Measurements from ENCODE around the gene JAGN1.
"Not testable (repeated sequence)": the region's sequence is repeated elsewhere in the genome, so short reads cannot be mapped to it uniquely, and the experiment has no call there.

The JAGN1 gene

DNA sequence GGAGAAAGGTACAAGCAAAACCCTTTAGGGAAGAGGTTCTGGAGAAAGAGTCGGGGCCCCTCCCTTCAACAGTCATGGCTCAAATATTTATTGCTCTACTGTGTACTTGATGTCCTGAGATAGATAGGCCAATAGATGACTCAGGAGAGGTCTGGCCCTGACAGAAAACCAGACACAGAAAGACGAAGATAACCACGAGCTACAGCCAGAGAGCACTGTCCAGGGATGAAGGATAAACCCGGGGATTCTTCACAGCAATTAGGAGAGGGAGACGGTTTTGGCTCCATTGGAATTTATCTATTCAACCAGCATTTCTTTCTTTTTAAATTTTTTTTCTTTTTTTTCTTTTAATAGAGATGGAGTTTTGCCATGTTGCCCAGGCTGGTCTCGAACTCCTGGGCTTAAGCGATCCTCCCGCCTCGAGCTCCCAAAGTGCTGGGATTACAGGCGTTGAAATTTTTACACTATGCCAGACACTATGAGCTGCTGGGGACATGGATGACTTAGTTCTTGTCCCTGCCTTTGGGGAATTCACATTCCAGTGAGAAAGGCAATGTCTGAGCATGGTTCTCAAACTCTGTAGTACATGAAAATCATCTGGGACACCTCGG, 5.8 kb upstream of the JAGN1 start:
- DNase-seq (ENCODE audit: extremely low read depth, low read depth): peak; percentile 60
- H3K4me3 ChIP-seq (replicated peaks; ENCODE audit: low read depth, low read length): no peak overlapping the region
- TF ChIP-seq, protein P1, sequence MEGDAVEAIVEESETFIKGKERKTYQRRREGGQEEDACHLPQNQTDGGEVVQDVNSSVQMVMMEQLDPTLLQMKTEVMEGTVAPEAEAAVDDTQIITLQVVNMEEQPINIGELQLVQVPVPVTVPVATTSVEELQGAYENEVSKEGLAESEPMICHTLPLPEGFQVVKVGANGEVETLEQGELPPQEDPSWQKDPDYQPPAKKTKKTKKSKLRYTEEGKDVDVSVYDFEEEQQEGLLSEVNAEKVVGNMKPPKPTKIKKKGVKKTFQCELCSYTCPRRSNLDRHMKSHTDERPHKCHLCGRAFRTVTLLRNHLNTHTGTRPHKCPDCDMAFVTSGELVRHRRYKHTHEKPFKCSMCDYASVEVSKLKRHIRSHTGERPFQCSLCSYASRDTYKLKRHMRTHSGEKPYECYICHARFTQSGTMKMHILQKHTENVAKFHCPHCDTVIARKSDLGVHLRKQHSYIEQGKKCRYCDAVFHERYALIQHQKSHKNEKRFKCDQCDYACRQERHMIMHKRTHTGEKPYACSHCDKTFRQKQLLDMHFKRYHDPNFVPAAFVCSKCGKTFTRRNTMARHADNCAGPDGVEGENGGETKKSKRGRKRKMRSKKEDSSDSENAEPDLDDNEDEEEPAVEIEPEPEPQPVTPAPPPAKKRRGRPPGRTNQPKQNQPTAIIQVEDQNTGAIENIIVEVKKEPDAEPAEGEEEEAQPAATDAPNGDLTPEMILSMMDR (IDR thresholded peaks at IDR 0.05; ENCODE audit: low read depth, low read length, missing control alignments): no peak

DNA sequence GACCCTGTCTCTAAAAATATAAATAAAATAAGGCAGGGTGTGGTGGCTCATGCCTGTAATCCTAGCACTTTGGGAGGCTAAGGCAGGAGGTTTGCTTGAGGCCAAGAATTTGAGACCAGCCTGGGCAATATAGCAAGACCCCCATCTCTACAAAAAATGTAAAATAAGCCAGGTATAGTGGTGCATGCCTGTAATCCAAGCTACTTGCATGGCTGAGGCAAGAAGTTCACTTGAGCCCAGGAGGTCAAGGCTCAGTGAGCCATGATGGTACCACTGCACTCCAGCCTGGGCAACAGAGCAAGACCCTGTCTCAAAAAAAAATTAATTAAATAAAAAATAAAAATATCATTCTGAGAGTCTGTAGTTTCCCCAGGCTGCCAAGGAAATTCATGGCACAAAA, 4.1 kb upstream of the JAGN1 start:
- no peak overlapping the region for H3K4me3 ChIP-seq (replicated peaks; ENCODE audit: low read depth, low read length)
- TF ChIP-seq, protein P1 (IDR thresholded peaks at IDR 0.05; ENCODE audit: low read depth, low read length, missing control alignments): no peak
- no peak for DNase-seq (ENCODE audit: extremely low read depth, low read depth)

DNA sequence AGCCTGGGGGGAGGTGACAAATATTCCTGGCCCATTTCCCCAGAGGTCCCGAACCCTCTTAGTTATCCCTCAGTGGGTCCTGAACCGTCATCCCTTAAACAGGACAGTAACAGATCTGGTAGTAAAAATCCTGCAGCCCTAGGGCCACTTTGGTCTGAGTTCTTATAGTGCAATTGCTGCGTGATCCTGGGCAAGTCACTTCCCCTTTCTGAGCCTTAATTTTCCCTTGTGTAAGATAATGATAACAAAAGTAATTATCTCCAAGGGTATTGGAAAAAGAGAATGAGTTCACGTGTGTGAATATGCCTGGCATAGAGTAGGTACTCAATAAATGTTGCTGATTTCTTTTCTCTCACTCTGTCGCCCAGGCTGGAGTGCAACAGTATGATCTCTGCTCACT, 2.9 kb upstream of the JAGN1 start:
- no peak overlapping the region for H3K4me3 ChIP-seq (replicated peaks; ENCODE audit: low read depth, low read length)
- no peak for DNase-seq (ENCODE audit: extremely low read depth, low read depth)
- TF ChIP-seq, protein P1 (IDR thresholded peaks at IDR 0.05; ENCODE audit: low read depth, low read length, missing control alignments): no peak

DNA sequence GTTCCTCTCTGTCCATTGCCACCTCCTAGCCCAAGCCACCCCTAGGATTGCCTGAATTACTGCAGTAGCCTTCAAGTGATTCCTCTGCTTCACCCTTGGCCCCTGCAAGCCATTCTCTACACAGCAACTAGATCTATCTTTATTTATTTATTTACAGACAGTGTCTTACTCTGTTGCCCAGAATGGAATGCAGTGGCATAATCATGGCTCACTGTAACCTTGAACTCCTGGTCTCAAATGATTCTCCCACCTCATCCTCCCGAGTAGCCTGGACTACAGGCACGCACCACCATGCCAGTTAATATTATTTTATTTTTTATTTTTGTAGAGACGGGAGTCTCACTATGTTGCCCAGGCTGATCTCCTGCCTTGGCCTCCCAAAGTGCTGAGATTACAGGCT, 1.9 kb upstream of the JAGN1 start:
- no peak for DNase-seq (ENCODE audit: extremely low read depth, low read depth)
- no peak overlapping the region for H3K4me3 ChIP-seq (replicated peaks; ENCODE audit: low read depth, low read length)
- TF ChIP-seq, protein P1 (IDR thresholded peaks at IDR 0.05; ENCODE audit: low read depth, low read length, missing control alignments): no peak

DNA sequence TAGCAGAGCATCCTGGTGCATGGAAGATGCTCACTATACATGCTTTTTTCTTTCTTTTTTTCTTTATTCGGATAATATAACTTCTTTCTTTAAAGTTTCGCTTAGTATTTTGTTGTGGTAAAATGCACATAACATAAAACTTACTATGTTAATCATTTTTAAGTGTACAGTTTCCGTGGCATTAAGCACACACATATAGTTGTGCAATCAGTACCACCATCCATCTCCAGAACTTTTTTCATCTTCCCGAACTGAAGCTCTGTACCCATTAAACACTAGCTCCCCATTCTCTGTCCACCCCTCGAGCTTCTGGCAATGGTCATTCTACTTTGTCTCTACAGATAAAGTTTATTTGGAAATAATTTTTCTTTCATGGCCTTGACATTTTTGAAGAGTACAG, 1.0 kb upstream of the JAGN1 start:
- no peak for DNase-seq (ENCODE audit: extremely low read depth, low read depth)
- no peak overlapping the region for H3K4me3 ChIP-seq (replicated peaks; ENCODE audit: low read depth, low read length)
- TF ChIP-seq, protein P1 (IDR thresholded peaks at IDR 0.05; ENCODE audit: low read depth, low read length, missing control alignments): no peak

DNA sequence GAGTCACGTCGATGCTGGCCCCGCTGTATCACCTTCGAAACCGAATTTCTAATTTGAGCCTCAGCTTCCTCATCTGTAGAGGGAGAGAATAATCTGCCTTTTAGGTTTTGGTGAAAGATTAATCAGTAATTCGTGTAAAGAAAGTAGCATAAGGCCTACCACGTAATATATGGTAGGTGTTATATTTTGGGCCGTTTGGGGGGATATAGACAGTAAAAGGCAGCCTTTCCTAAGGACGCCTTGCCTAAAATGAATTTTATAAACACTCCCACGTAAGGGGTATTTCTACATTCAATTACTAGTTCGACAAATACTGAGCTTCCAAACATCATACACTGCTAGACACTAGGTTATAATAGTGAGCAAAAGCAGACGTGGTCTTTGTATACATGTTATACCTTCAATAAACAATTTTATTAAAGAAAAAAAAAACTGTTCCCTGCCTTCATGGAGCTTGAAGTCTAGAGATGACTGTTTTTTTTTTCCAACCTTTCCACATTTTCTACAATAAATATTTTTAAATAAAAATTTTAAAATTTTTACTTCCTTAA, 737 bp downstream of the JAGN1 start:
- no peak for DNase-seq (ENCODE audit: extremely low read depth, low read depth)
- peak overlapping the region; percentile 97 for H3K4me3 ChIP-seq (replicated peaks; ENCODE audit: low read depth, low read length)
- TF ChIP-seq, protein P1 (IDR thresholded peaks at IDR 0.05; ENCODE audit: low read depth, low read length, missing control alignments): no peak

DNA sequence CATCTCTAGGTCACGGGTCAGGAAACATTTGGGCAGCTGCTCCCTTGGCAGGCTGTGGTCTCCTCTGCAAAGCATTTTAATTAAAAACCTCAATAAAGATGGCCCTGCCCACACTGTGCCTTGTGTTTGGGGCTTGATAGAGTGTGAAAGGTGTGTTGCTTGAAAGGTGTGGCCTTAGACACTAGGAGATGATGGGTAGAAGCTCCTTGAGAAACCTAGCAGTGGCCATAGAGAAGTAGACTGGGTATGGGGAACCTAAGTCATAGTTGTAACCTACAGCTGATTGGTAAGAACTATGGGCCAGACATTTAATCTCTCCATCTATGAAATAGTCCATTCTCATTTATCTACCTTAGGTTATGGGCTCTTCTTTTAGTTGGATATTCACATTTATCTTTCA, 3.3 kb downstream of the JAGN1 start:
- H3K4me3 ChIP-seq (replicated peaks; ENCODE audit: low read depth, low read length): no peak overlapping the region
- TF ChIP-seq, protein P1 (IDR thresholded peaks at IDR 0.05; ENCODE audit: low read depth, low read length, missing control alignments): no peak
- no peak for DNase-seq (ENCODE audit: extremely low read depth, low read depth)

DNA sequence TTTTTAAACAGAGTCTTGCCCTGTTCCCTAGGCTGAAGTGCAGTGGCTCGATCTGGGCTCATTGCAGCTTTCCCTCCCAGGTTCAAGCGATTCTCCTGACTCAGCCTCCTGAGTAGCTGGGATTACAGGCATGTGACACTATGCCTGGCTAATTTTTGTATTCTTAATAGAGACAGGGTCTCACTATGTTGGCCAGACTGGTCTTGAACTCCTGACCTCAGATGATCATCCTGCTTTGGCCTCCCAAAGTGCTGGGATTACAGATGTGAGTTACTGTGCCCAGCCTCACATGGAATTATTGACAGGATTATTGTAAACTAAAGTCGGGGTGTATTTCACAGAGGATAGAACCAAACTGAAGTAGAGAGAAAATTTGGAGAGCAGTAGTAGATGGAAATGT, 5.3 kb downstream of the JAGN1 start:
- H3K4me3 ChIP-seq (replicated peaks; ENCODE audit: low read depth, low read length); DNase-seq (ENCODE audit: extremely low read depth, low read depth): not testable (repeated sequence)

DNA sequence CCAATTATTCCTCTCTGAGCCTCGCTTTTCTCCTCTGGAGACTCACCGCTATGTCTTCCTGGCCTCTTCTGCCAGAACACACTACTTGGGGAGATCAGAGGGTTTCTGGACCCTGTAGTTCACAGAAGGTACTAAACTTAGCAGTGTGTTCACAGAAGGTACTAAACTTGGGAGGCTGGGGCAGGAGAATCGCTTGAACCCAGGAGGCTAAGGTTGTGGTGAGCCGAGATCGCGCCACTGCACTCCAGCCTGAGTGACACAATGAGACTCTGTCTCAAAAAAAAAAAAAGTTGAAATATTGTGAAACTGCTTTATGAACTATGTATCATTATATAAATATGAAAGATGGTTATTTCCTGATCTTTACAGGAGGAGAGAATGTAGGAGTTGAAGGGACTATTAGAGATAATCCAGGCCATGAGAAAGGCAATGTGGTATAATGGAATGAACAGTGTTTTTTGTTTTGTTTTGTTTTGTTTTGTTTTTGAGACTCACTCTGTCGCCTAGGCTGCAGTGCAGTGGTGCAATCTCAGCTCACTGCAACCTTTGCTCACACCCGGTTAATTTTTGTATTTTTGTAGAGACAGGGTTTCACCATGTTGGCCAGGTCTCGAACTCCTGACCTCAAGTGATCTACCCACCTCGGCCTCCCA, 6.5 kb downstream of the JAGN1 start:
- H3K4me3 ChIP-seq (replicated peaks; ENCODE audit: low read depth, low read length); DNase-seq (ENCODE audit: extremely low read depth, low read depth): not testable (repeated sequence)

Data from HFF-Myc (cell line).